Ascending aorta (tissue), 2 donors: Measurements from ENCODE around the gene WDR72. TPM values are rescaled to one million over a fixed set of nuclear protein-coding genes. Genes with fewer than 3 reads are reported as not detected.
"Not testable (repeated sequence)": the region's sequence is repeated elsewhere in the genome, so short reads cannot be mapped to it uniquely, and the experiment has no call there.

Source experiments
- DNase-seq, 2 donors: peaks; one replicate each; pipeline ENCODE4 v3.0.0-alpha.2; 2019; ENCODE audit warnings: low spot score in 2 of 2
- H3K27ac ChIP-seq, 2 donors: fragments of 200-600 bp; sonication (generic); one replicate each; pipeline ENCODE4 v1.5.1; 2016 to 2017; ENCODE audit warnings: mild to moderate bottlenecking in 1 of 2
- H3K27me3 ChIP-seq: fragments of 200-600 bp; sonication (generic); one replicate; pipeline ENCODE4 v1.5.1; 2017
- H3K36me3 ChIP-seq, 2 donors: fragments of 200-600 bp; sonication (generic); one replicate each; pipeline ENCODE4 v1.5.1; 2016
- H3K4me1 ChIP-seq, 2 donors: fragments of 200-600 bp; sonication (generic); one replicate each; pipeline ENCODE4 v1.5.1; 2016 to 2017; ENCODE audit warnings: mild to moderate bottlenecking in 1 of 2
- H3K4me3 ChIP-seq, 2 donors: fragments of 200-600 bp; sonication (generic); one replicate each; pipeline ENCODE4 v1.5.1; 2016 to 2017; ENCODE audit warnings: mild to moderate bottlenecking in 1 of 2
- H3K9me3 ChIP-seq, 2 donors: fragments of 200-600 bp; sonication (generic); one replicate each; pipeline ENCODE4 v1.5.1; 2016
- CTCF ChIP-seq, 3 experiments: fragments of 200-600 bp in 2 of 3; fragments of 450-650 bp in 1 of 3; sonication (generic) in 2 of 3; IDR thresholded peaks; one replicate each; pipeline ENCODE4 v1.5.1; 2016 to 2019; ENCODE audit warnings: antibody characterized with exemption in 3 of 3, mild to moderate bottlenecking in 1 of 3, moderate library complexity in 1 of 3
- intact Hi-C: fragments of 100-400 bp; cut with DNase I; formaldehyde crosslinking; loops from one replicate; pipeline ENCODE4 v1.15.1; 2023
- total RNA-seq: library from RNA; depleted of rRNA; stranded (reverse); fragments of >200 nt; gene quantifications from one replicate; pipeline ENCODE4 v1.1.0, GENCODE V29; 2016

WDR72 gene
- total RNA-seq, 1 donor from 2014 or later, result not detected

- intact Hi-C loops, result no loop called here
- Histone ChIP-seq H3K36me3 (no peaks in the 10 kb centered on the region), H3K4me3 (no peak overlapping the region), H3K4me1 (no peaks in the 10 kb centered on the region), H3K9me3 (no peaks in the 10 kb centered on the region), H3K27me3 (no peaks in the 10 kb centered on the region), H3K27ac (no peak overlapping the region)
- no peak for TF ChIP-seq CTCF (IDR thresholded peaks at IDR 0.05)
- no peak for DNase-seq
Measured at GRCh38 chr15:53789654-53790375, 30.4 kb upstream of the WDR72 start.

- Histone ChIP-seq H3K27ac (no peak overlapping the region), H3K9me3 (no peaks in the 10 kb centered on the region), H3K27me3 (no peaks in the 10 kb centered on the region), H3K4me1 (no peaks in the 10 kb centered on the region), H3K4me3 (no peak overlapping the region), H3K36me3 (no peaks in the 10 kb centered on the region)
- no peak for TF ChIP-seq CTCF (IDR thresholded peaks at IDR 0.05)
- intact Hi-C loops, result no loop called here
- DNase-seq, result no peak
Measured at GRCh38 chr15:53786401-53786800, 26.9 kb upstream of the WDR72 start.

GRCh38 chr15:53785241-53785640 lies 25.8 kb upstream of the WDR72 start:
- H3K36me3 ChIP-seq, intact Hi-C loops, H3K9me3 ChIP-seq, H3K27me3 ChIP-seq, H3K4me1 ChIP-seq, DNase-seq, H3K27ac ChIP-seq, H3K4me3 ChIP-seq: not testable (repeated sequence)

GRCh38 chr15:53762916-53763315 lies 3.5 kb upstream of the WDR72 start:
- no peak for DNase-seq
- Histone ChIP-seq H3K4me3 (no peak overlapping the region), H3K9me3 (no peaks in the 10 kb centered on the region), H3K27ac (no peak overlapping the region), H3K4me1 (no peaks in the 10 kb centered on the region), H3K36me3 (no peaks in the 10 kb centered on the region), H3K27me3 (no peaks in the 10 kb centered on the region)
- intact Hi-C loops, result no loop called here
- no peak for TF ChIP-seq CTCF (IDR thresholded peaks at IDR 0.05)

- Histone ChIP-seq H3K36me3 (no peaks in the 10 kb centered on the region), H3K4me3 (no peak overlapping the region), H3K27me3 (no peaks in the 10 kb centered on the region), H3K4me1 (no peaks in the 10 kb centered on the region), H3K9me3 (no peaks in the 10 kb centered on the region), H3K27ac (no peak overlapping the region)
- DNase-seq, result no peak
- intact Hi-C loops, result no loop called here
- no peak for TF ChIP-seq CTCF (IDR thresholded peaks at IDR 0.05)
Measured at GRCh38 chr15:53758412-53758811, 1.1 kb downstream of the WDR72 start.

DNA sequence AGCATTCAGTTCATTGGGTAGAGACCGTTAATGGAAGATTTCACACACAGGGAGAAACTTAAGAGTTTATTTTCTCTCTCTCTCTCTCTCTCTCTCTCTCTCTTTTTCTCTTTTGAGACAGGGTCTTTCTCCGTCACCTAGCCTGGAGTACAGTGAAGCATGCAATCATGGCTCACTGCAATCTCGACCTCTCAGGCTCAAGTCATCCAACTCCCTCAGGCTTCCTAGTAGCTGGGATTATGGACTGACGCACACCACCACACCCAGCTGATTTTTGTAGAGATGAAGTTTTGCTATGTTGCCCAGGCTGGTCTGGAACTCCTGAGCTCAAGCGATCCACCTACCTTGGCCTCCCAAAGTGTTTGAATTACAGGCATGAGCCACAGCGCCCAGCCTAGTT lies 1.6 kb downstream of the WDR72 start:
- TF ChIP-seq CTCF (IDR thresholded peaks at IDR 0.05), result no peak
- intact Hi-C loops, result no loop called here
- Histone ChIP-seq H3K27ac (no peak overlapping the region), H3K36me3 (no peaks in the 10 kb centered on the region), H3K4me1 (no peaks in the 10 kb centered on the region), H3K4me3 (no peak overlapping the region), H3K9me3 (no peaks in the 10 kb centered on the region), H3K27me3 (no peaks in the 10 kb centered on the region)
- no peak for DNase-seq
